GM20431 (cell line): ENCODE data around the gene NLRP14.

ENCODE experiments used
- in situ Hi-C: fragments of 300-500 bp; cut with MseI, MboI; formaldehyde crosslinking; loops from one replicate; pipeline ENCODE4 v1.15.0; 2020; ENCODE audit warnings: low sequenced_read_pairs; ENCODE audit not compliant: unreplicated experiment

The NLRP14 gene, protein sequence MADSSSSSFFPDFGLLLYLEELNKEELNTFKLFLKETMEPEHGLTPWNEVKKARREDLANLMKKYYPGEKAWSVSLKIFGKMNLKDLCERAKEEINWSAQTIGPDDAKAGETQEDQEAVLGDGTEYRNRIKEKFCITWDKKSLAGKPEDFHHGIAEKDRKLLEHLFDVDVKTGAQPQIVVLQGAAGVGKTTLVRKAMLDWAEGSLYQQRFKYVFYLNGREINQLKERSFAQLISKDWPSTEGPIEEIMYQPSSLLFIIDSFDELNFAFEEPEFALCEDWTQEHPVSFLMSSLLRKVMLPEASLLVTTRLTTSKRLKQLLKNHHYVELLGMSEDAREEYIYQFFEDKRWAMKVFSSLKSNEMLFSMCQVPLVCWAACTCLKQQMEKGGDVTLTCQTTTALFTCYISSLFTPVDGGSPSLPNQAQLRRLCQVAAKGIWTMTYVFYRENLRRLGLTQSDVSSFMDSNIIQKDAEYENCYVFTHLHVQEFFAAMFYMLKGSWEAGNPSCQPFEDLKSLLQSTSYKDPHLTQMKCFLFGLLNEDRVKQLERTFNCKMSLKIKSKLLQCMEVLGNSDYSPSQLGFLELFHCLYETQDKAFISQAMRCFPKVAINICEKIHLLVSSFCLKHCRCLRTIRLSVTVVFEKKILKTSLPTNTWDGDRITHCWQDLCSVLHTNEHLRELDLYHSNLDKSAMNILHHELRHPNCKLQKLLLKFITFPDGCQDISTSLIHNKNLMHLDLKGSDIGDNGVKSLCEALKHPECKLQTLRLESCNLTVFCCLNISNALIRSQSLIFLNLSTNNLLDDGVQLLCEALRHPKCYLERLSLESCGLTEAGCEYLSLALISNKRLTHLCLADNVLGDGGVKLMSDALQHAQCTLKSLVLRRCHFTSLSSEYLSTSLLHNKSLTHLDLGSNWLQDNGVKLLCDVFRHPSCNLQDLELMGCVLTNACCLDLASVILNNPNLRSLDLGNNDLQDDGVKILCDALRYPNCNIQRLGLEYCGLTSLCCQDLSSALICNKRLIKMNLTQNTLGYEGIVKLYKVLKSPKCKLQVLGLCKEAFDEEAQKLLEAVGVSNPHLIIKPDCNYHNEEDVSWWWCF

GRCh38 chr11:7020183-7020917 lies at the start of gene NLRP14, which contains the start of gene ZNF214:
NLRP14 (plus strand) TSS chr11:7020479; CDS start chr11:7038587, 18,108 bp downstream.
ZNF214 (minus strand) TSS chr11:7020346; CDS start chr11:7002835, 17,511 bp downstream.
- in situ Hi-C loops, result no loop called here

DNA sequence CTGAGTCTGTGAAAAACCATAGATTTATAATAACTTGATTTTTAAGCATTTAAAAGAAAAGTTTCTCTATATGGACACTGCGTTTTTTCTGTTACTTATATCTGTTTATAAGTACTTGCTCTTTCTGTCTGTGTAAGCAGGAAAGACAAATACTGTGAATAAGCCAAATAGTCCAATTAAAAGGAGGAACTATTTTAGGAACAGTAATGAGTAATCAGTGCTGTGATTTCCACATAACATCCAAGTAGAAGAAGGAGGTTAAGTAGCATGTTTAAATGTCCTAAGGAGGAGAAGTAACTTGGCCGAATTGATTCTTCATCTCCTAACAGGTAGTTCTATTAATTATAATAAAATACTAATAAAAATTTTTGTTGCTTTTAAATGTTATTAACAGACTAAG lies 40.9 kb upstream of the NLRP14 start:
- in situ Hi-C loops, result no loop called here

- in situ Hi-C loops, result no loop called here
Measured at GRCh38 chr11:6986487-6986886, 33.8 kb upstream of the NLRP14 start.

- in situ Hi-C loops, result no loop called here
Measured at GRCh38 chr11:6988506-6988905, 31.8 kb upstream of the NLRP14 start.

DNA sequence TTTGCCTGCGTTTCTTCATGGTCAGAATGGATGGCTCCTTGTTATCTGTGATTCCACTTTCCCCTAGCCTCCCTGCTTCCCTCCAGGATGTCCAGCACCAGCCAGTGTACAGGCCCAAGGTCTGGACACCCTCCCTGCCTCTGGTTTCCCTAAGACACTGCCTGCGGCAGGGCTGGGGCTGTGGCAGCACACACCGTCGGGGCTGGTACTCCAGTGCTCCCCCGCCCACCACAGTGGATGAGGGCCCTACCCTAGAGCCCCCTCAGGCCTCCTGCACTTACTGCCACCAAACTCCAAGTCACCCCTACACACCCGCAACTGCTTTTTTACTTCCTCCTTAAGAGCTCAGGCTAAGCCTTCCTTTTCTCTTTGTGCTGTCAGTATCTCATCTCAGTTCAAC lies 29.1 kb upstream of the NLRP14 start:
- in situ Hi-C loops, result no loop called here

- in situ Hi-C loops, result no loop called here
Measured at GRCh38 chr11:6992026-6992425, 28.3 kb upstream of the NLRP14 start.

DNA sequence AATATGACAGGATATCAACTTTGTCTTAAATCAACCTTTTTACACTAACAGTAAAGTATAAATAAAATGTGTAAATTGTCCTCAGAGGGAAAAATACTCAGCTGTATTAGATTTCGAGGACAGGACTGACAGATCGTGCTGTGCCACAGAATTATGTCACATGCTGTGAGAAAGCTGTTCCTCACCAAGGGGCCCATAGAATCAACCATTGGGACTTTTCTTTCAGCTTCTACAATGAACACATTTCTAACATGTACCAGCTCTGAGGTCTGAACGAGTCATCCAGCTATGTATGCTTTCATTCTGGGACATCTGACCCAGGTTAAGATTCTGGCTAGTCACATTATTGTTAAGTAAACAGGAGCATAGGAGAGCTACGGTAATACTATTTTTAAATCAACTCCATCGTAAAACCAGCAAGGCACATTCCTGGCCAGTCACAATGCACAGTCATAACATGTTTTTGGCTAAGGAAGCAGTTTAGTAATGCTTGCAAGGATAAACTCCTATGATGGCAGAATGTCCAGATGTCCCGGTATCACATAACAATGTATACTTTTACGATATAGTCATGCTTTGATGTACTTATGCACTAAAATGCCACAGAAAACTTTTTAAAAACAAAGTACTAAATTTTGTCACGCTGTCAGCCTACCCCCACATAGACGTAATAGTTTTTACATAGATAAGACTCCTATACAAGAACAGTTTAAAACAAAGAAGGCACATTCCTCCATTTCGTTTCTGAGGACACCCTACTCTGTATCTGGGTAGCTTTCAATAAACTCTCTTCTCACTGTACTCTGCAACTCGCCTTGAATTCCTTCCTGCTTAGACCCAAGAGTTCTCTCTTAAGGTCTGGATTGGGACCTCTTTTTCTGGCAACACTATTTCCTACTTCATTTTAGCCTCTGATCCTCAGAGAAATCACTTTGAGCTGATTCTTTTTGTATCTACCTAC lies 27.5 kb upstream of the NLRP14 start:
- in situ Hi-C loops, result no loop called here

DNA sequence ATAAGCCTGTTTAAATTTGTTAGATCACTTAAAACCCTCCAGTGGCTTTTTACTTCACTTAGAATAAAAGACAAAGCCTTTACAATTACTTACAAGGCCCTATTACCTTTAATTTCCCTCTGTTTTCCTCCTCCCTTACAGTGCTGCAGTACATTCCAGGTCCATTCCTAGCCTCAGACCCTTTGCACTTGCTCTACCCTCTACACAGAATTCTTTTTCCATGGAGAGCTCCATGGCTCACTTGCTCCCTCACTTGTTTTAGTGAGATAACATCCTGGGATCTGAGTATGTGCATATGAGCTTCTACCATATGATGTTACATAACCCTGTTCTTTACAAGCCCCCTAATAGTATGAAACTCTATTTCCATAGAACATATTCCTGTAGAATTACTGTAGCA lies 24.6 kb upstream of the NLRP14 start:
- in situ Hi-C loops, result no loop called here

GRCh38 chr11:7004482-7004881 lies 15.8 kb upstream of the NLRP14 start:
- in situ Hi-C loops, result no loop called here

- in situ Hi-C loops, result no loop called here
Measured at GRCh38 chr11:7014118-7014517, 6.2 kb upstream of the NLRP14 start.

DNA sequence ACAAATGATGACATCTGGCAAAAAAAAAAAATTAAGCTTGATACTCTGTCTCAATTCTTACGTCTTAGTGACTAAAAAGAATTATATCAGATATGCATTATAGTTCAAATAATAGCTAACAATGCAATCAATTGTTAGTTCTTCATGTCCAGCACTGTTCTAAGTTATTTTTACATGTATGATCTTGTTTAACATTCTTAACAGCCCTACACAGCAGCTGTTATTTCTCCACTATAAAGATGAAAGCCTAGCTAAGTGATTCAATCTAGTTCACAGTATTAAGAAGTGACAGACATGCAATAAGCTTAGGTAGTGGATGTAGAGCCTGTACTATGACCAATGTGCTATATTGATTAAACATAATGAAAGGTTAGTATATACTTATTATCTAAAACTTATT lies 4.3 kb upstream of the NLRP14 start:
- in situ Hi-C loops, result no loop called here

GRCh38 chr11:7019500-7020182 lies 638 bp upstream of the NLRP14 start:
- in situ Hi-C loops, result no loop called here

- in situ Hi-C loops, result no loop called here
Measured at GRCh38 chr11:7021318-7021717, 1.0 kb downstream of the NLRP14 start.

DNA sequence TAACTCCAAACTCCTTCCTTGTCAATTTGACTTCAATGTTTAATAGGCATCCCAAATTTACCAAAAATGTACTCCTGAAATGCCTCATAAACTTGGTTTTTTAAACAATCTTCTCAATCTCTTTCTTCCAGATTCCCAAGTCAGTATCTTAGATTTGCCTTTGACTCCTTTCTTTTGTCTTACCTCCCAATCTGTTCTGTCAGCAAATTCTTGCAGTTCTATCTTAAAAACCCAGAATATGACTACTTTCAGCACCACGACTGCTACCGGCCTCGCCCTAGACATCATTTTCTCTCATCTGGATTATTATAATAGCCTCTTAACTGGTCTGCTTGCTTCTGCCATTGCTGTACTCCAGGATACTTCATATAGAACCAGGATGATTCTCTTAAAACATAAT lies 7.9 kb downstream of the NLRP14 start:
- in situ Hi-C loops, result no loop called here

- in situ Hi-C loops, result no loop called here
Measured at GRCh38 chr11:7030836-7031235, 10.6 kb downstream of the NLRP14 start.

GRCh38 chr11:7031471-7031871 lies 11.2 kb downstream of the NLRP14 start:
- in situ Hi-C loops, result no loop called here

DNA sequence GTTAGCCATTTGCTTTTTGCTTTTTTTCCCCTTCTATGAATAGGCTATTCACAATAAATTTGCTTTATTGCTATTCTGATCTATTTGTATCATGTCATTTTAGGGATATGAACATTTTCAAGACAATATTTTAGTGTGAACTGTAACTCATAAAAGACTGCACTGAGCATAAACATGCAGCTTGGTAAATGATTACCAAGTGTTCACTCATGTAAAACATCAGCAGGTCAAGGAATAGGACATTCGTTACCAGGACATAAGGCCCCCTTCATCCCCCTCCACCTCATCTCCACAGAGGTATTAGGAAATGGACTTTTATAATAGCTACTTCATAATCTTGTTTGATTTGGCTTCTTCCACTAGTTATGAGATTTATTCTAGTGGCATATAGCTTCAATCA lies 12.4 kb downstream of the NLRP14 start:
- in situ Hi-C loops, result no loop called here

DNA sequence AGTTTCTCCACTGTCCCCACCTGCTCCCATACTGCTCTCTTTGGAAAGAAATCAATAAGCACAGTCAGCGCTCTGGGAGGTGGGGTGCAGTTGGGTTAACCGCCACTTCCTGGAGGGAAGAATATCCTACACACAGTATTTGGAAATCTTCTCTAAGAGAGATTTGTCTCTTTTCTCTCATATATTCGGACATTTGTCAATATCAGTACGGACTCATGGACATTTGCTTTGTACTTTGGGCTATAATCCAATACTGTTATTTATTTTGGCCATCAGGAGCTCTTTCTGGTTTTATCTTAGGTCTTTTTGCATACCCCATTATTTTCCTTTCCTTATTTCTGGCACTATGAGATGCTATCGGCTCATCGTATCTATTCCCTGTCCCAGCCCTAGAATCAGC lies 13.7 kb downstream of the NLRP14 start:
- in situ Hi-C loops, result no loop called here
